ENCODE measurements around the gene CFHR3.
"Not testable (repeated sequence)": the region's sequence is repeated elsewhere in the genome, so short reads cannot be mapped to it uniquely, and the experiment has no call there.

Gene CFHR3

GRCh38 chr1:196773713-196774112 lies 927 bp upstream of the CFHR3 start:
- no peak for TF ChIP-seq CTCF (IDR thresholded peaks at IDR 0.05; ENCODE audit: borderline replicate concordance, insufficient read depth, low read depth, low read length)
- H3K4me3 ChIP-seq (ENCODE audit: low read depth, low read length), result no peak overlapping the region

GRCh38 chr1:196774175-196774574 lies 465 bp upstream of the CFHR3 start:
- H3K4me3 ChIP-seq (ENCODE audit: low read depth, low read length), result no peak overlapping the region
- TF ChIP-seq CTCF (IDR thresholded peaks at IDR 0.05; ENCODE audit: borderline replicate concordance, insufficient read depth, low read depth, low read length), result no peak

- no peak for TF ChIP-seq CTCF (IDR thresholded peaks at IDR 0.05; ENCODE audit: borderline replicate concordance, insufficient read depth, low read depth, low read length)
- no peak overlapping the region for H3K4me3 ChIP-seq (ENCODE audit: low read depth, low read length)
These were observed 3.0 kb downstream of the CFHR3 start for GRCh38 chr1:196777603-196778002.

- no peak for TF ChIP-seq CTCF (IDR thresholded peaks at IDR 0.05; ENCODE audit: borderline replicate concordance, insufficient read depth, low read depth, low read length)
These were observed 4.5 kb downstream of the CFHR3 start for GRCh38 chr1:196779093-196779492.

GRCh38 chr1:196791252-196791651 lies 16.6 kb downstream of the CFHR3 start:
- not testable (repeated sequence) for H3K4me3 ChIP-seq (ENCODE audit: low read depth, low read length)

More at GRCh38 chr1:196779093-196779492, 4.5 kb downstream of the CFHR3 start:
- no peak overlapping the region for H3K4me3 ChIP-seq (ENCODE audit: low read depth, low read length)

GRCh38 chr1:196794103-196794502 lies 19.5 kb downstream of the CFHR3 start:
- H3K4me3 ChIP-seq (ENCODE audit: low read depth, low read length), result not testable (repeated sequence)

- TF ChIP-seq CTCF (IDR thresholded peaks at IDR 0.05; ENCODE audit: borderline replicate concordance, insufficient read depth, low read depth, low read length), result no peak
- H3K4me3 ChIP-seq (ENCODE audit: low read depth, low read length), result no peak overlapping the region
These were observed 23.3 kb downstream of the CFHR3 start for GRCh38 chr1:196797891-196798290.

- not testable (repeated sequence) for H3K4me3 ChIP-seq (ENCODE audit: low read depth, low read length)
These were observed 27.3 kb downstream of the CFHR3 start for GRCh38 chr1:196801920-196802319.

GRCh38 chr1:196808529-196809235 lies 34.0 kb downstream of the CFHR3 start:
- H3K4me3 ChIP-seq (ENCODE audit: low read depth, low read length), result no peak overlapping the region
- TF ChIP-seq CTCF (IDR thresholded peaks at IDR 0.05; ENCODE audit: borderline replicate concordance, insufficient read depth, low read depth, low read length), result no peak

- not testable (repeated sequence) for H3K4me3 ChIP-seq (ENCODE audit: low read depth, low read length)
These were observed 42.8 kb downstream of the CFHR3 start for GRCh38 chr1:196817442-196817841.

GRCh38 chr1:196819531-196819930 lies 44.9 kb downstream of the CFHR3 start, which contains the start of gene CFHR1:
Gene CFHR1, plus strand, starts transcription at chr1:196819731. Its CDS starts 114 bp downstream, at chr1:196819845.
- not testable (repeated sequence) for H3K4me3 ChIP-seq (ENCODE audit: low read depth, low read length)

GRCh38 chr1:196827860-196828259 lies 53.2 kb downstream of the CFHR3 start:
- not testable (repeated sequence) for H3K4me3 ChIP-seq (ENCODE audit: low read depth, low read length)
